ENCODE data around the gene TGIF1.
"Not testable (repeated sequence)": the region's sequence is repeated elsewhere in the genome, so short reads cannot be mapped to it uniquely, and the experiment has no call there.

Gene TGIF1

GRCh38 chr18:3455090-3455635 lies 5.2 kb downstream of the TGIF1 start:
- no peak for DNase-seq (ENCODE audit: low read depth in 1 of 2, low spot score in 1 of 2)

GRCh38 chr18:3455907-3456685 lies 6.1 kb downstream of the TGIF1 start:
- no peak for DNase-seq (ENCODE audit: low read depth in 1 of 2, low spot score in 1 of 2)

GRCh38 chr18:3456686-3457069 lies 6.7 kb downstream of the TGIF1 start:
- no peak for DNase-seq (ENCODE audit: low read depth in 1 of 2, low spot score in 1 of 2)

GRCh38 chr18:3457261-3457724 lies 7.3 kb downstream of the TGIF1 start:
- DNase-seq (ENCODE audit: low read depth in 1 of 2, low spot score in 1 of 2): no peak

GRCh38 chr18:3458378-3458777 lies 8.4 kb downstream of the TGIF1 start:
- DNase-seq (ENCODE audit: low read depth in 1 of 2, low spot score in 1 of 2): no peak

- DNase-seq (ENCODE audit: low read depth in 1 of 2, low spot score in 1 of 2): no peak
Measured at GRCh38 chr18:3458952-3459853, 9.2 kb downstream of the TGIF1 start.

GRCh38 chr18:3460823-3461398 lies 10.9 kb downstream of the TGIF1 start:
- no peak for DNase-seq (ENCODE audit: low read depth in 1 of 2, low spot score in 1 of 2)

DNA sequence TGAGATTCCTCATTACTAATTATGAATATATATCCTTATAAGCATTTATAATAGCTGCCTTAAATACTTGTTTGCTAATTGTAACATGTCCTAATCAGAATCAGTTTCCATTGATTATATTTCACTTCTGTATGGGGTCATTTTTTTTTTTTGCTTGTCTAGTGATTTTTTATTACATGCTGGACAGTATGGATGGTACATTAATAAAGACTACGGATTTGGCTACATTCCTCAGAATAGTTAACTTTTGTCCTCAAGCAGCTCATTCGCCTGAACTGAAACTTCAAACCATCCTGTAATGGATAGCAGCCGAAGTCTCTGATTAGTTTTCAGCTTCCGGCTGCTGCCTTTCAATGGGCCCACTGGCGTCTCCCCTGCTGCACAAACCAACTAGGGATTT lies 11.7 kb downstream of the TGIF1 start:
- DNase-seq (ENCODE audit: low read depth in 1 of 2, low spot score in 1 of 2): no peak

- no peak for DNase-seq (ENCODE audit: low read depth in 1 of 2, low spot score in 1 of 2)
Measured at GRCh38 chr18:3463051-3463450, 13.1 kb downstream of the TGIF1 start.

DNA sequence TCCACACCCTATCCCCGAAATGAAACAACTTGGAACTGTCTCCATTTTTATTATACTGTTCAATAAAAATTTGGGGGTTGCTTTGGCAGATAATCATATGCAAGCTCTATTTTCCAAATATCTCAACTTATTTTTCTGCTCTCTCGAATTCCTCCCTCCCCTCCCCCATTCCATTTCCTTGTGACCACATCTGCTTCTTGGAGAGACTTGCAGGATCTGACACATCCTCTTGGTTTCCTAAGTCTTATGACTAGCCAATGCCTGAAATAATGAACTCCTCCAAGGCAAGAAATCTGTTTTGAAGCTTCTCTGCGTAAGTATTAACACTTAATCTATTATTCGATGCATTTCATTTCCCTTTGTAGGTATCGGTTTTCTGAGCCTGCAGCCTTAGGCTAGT lies 16.1 kb downstream of the TGIF1 start:
- DNase-seq (ENCODE audit: low read depth in 1 of 2, low spot score in 1 of 2): no peak

DNA sequence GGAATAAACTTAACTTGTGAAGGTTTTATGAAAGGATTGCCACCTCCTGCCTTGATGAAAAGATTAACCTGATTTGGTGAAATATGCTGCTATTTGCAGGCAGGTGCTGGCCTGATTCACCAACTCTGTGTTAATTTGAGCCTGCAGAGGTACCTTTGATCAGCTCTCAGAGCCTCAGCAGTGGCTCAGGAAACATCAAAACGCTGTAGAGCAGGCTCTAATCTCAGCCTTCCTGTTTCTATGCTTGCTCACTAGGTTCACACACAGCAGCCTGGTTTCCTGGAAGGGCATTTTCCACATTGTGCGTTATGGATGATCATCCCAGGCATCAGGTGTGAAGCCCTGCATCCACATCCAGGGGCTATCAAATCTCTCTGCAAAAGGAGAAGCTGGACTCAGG lies 16.9 kb downstream of the TGIF1 start:
- no peak for DNase-seq (ENCODE audit: low read depth in 1 of 2, low spot score in 1 of 2)

DNA sequence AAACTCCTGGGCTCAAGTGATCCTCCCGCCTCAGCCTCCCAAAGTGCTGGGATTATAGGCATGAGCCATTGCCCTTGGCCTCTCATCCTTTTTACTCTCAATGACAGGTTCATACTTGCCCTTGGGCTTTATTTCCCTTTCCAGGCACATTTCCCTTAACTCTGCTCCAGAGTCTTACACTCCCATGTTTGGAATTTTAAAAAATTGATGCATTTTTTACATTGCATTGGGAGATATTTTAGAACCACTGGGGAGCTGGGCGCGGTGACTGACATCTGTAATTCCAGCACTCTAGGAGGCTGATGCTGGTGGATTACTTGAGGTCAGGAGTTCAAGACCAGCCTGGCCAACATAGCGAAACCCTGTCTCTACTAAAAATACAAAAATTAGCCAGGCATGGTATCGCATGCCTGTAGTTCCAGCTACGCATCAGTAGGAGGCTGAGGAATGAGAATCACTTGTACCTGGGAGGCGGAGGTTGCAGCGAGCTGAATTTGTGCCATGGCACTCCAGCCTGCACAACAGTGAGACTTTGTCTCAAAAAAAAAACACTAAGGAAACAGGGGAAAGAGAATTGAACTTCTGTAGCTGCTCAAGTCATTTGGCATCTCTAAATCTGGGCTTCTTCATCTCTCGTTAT lies 18.2 kb downstream of the TGIF1 start:
- DNase-seq (ENCODE audit: low read depth in 1 of 2, low spot score in 1 of 2): no peak

DNA sequence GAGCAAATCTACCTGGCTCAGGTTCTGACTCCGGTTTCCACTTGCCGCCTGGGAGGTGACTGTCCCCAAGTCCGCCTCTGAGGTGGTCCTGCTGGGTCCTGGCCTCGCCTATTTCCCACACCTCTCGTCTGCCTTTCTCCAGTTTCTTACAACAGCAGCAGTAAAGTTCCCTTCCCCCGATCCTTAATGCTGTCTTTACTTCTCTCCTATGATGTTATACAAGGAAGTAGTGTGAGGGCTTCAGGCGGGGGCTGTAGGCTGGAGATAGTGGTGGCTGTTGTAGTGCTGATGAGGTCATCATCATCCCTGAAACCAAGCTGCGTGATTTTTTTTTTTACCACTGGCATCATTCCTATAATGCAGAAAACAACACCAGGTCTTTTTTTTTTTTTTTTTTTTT lies 18.9 kb downstream of the TGIF1 start:
- DNase-seq (ENCODE audit: low read depth in 1 of 2, low spot score in 1 of 2): no peak

GRCh38 chr18:3471141-3471648 lies 21.2 kb downstream of the TGIF1 start:
- no peak for DNase-seq (ENCODE audit: low read depth in 1 of 2, low spot score in 1 of 2)

- not testable (repeated sequence) for DNase-seq (ENCODE audit: low read depth in 1 of 2, low spot score in 1 of 2)
Measured at GRCh38 chr18:3472121-3472520, 22.1 kb downstream of the TGIF1 start.

DNA sequence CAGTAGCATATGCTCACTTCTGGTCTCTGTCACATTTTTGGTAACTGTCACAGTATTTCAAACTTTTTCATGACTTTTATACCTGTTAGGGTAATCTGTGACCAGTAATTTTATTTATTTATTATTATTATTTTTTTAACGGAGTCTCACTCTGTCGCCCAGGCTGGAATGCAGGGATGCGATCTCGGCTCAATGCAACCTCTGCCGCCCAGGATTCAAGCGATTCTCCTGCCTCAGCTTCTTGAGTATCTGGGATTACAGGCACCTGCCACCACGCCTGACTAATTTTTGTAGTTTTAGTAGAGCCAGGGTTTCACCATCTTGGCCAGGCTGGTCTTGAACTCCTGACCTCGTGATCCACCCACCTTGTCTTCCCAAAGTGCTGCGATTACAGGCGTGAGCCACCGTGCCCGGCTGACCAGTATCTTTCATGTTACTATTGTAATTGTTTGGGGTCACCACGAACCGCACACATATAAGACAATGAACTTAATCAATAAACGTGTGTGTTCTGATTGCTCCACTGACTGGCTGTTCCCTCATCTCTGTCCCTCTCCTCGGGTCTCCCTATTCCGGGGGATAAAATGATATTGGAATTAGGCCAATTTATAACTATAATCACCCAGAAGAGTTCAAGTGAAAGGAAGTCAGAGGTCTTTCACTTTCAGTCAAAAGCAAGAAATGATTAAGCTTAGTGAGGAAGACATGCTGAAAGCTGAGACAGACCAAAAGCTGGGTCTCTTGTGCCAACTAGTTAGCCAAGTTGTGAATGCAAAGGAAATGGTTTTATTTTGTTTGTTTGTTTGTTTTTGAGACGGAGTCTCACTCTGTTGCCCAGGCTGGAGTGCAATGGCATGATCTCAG lies 22.9 kb downstream of the TGIF1 start:
- no peak for DNase-seq (ENCODE audit: low read depth in 1 of 2, low spot score in 1 of 2)

GRCh38 chr18:3478262-3478978 lies 28.4 kb downstream of the TGIF1 start:
- no peak for DNase-seq (ENCODE audit: low read depth in 1 of 2, low spot score in 1 of 2)

DNA sequence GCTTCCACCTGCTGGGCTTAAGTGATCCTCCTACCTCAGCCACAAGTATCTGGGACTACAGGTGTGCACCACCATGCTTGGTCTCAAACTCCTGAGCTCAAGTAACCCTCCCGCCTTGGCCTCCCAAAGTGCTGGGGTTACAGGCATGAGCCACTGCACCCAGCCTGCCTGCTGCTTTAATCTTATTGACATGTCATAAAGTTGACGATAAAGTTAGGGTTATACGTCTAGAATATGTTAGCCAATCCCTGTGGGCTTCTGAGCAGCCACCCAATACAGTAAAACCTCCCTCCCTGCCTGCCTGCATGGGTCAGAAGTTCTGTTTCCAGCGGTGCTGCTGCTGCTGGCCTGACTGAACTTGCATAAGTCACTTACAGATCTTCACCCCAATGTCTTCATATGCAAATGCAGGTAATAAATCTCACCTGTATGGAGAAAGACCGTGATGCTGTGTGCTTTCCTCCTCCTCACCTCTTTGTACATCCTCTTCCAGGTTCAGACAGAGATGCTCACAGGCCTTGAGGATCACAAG lies 30.1 kb downstream of the TGIF1 start:
- DNase-seq (ENCODE audit: low read depth in 1 of 2, low spot score in 1 of 2): no peak

All from activated T-helper 1 cell treated with anti-CD3 and anti-CD28 coated beads, Interleukin-2, amount 50 U/mL, for 16 hours (primary cell).